Lung (tissue), 12 donors: ENCODE results near the gene LRRC8D. TPM values are rescaled to one million over a fixed set of nuclear protein-coding genes. Genes with fewer than 3 reads are reported as not detected.

Experiments used
- ATAC-seq: fragments of 200-7000 bp; cut with Tn5 transposase; one replicate; pipeline ENCODE4 v1.9.1; 2020; ENCODE audit warnings: moderate number of reproducible peaks; ENCODE audit not compliant: insufficient read depth, low FRiP score
- DNase-seq, 3 donors: peaks; one replicate each; pipeline ENCODE4 v3.0.0-alpha.2; 2013 to 2017
- H3K27ac ChIP-seq, 2 donors: one replicate each; pipeline ENCODE4 v1.5.1; 2013; ENCODE audit warnings: mild to moderate bottlenecking in 2 of 2, moderate library complexity in 2 of 2, control low read depth in 1 of 2, inconsistent platforms in 1 of 2, low read depth in 1 of 2, low read length in 1 of 2
- H3K27me3 ChIP-seq, 3 donors: one replicate each; pipeline ENCODE4 v1.5.1; 2013; ENCODE audit warnings: low read length in 2 of 3; ENCODE audit not compliant: control insufficient read depth in 3 of 3, insufficient read depth in 3 of 3
- H3K36me3 ChIP-seq, 4 donors: one replicate each; pipeline ENCODE4 v1.5.1; 2013; ENCODE audit warnings: low read length in 4 of 4, mild to moderate bottlenecking in 1 of 4, moderate library complexity in 1 of 4; ENCODE audit not compliant: control insufficient read depth in 4 of 4, insufficient read depth in 4 of 4
- H3K4me1 ChIP-seq, 5 donors: one replicate each; pipeline ENCODE4 v1.5.1; 2013; ENCODE audit warnings: low read length in 5 of 5, mild to moderate bottlenecking in 2 of 5, moderate library complexity in 1 of 5; ENCODE audit not compliant: control insufficient read depth in 5 of 5, insufficient read depth in 5 of 5
- H3K4me3 ChIP-seq: one replicate; pipeline ENCODE4 v1.5.1; 2013; ENCODE audit warnings: mild to moderate bottlenecking, control low read depth, moderate library complexity
- H3K9ac ChIP-seq, 2 donors: one replicate each; pipeline ENCODE4 v1.5.1; 2013; ENCODE audit warnings: low read length in 2 of 2, control low read depth in 1 of 2; ENCODE audit not compliant: insufficient read depth in 1 of 2
- H3K9me3 ChIP-seq, 4 donors: one replicate each; pipeline ENCODE4 v1.5.1; 2013; ENCODE audit warnings: low read length in 3 of 4, mild to moderate bottlenecking in 1 of 4, moderate library complexity in 1 of 4; ENCODE audit not compliant: control insufficient read depth in 4 of 4, insufficient read depth in 3 of 4
- WGBS, 2 donors: extraction: QIAGEN DNeasy Blood & Tissue Kit; methylation state at CpG; one replicate each; pipeline ENCODE4 v1.1.7; 2013; 5-methylcytosine and 5-hydroxymethylcytosine counted together
- polyA plus RNA-seq, 2 donors: library from polyadenylated mRNA; stranded (reverse); fragments of 200-250 nt; gene quantifications; one replicate each; pipeline ENCODE4 v1.2.1, GENCODE V29; 2013
- total RNA-seq, 2 donors: library from RNA; depleted of rRNA in 1 of 2; stranded (reverse); fragments of >200 nt in 1 of 2; gene quantifications; one replicate each; pipeline ENCODE4 v1.2.1, GENCODE V29; 2014 to 2021
- TF ChIP-seq, protein P1 (sequence below): IDR thresholded peaks from 2 replicates; pipeline ENCODE4 v1.5.1; 2012; ENCODE audit warnings: mild to moderate bottlenecking; ENCODE audit errors: control extremely low read depth, extremely low read depth
- donor health status: control.
- donor health status: control.
- donor health status: Bipolar disorder and iron deficiency.
- donor health status: healthy.
- donor health status: DM: yes; HTN: yes; CAD: no.

The LRRC8D gene
- total and polyA plus RNA-seq, 4 donors: 5.1 to 24.2 (median 11.3) TPM

GRCh38 chr1:89918127-89918793, 97.4 kb downstream of the LRRC8D start:
- Histone ChIP-seq H3K36me3 (peaks cover 0 to 2% (median 0%) of the 10 kb centered on the region in 4 donors), H3K9ac (no peak overlapping the region), H3K4me1 (peaks cover 0 to 15% (median 0%) of the 10 kb centered on the region in 5 donors), H3K27me3 (no peaks in the 10 kb centered on the region), H3K9me3 (no peaks in the 10 kb centered on the region), H3K4me3 (no peak overlapping the region), H3K27ac (no peak overlapping the region)
- no peak for ATAC-seq
- WGBS, 2 donors: 94 to 100% methylated on average over 2 of the region's 2 CpGs
- no peak for DNase-seq
- TF ChIP-seq, protein P1, sequence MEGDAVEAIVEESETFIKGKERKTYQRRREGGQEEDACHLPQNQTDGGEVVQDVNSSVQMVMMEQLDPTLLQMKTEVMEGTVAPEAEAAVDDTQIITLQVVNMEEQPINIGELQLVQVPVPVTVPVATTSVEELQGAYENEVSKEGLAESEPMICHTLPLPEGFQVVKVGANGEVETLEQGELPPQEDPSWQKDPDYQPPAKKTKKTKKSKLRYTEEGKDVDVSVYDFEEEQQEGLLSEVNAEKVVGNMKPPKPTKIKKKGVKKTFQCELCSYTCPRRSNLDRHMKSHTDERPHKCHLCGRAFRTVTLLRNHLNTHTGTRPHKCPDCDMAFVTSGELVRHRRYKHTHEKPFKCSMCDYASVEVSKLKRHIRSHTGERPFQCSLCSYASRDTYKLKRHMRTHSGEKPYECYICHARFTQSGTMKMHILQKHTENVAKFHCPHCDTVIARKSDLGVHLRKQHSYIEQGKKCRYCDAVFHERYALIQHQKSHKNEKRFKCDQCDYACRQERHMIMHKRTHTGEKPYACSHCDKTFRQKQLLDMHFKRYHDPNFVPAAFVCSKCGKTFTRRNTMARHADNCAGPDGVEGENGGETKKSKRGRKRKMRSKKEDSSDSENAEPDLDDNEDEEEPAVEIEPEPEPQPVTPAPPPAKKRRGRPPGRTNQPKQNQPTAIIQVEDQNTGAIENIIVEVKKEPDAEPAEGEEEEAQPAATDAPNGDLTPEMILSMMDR: no peak

DNA sequence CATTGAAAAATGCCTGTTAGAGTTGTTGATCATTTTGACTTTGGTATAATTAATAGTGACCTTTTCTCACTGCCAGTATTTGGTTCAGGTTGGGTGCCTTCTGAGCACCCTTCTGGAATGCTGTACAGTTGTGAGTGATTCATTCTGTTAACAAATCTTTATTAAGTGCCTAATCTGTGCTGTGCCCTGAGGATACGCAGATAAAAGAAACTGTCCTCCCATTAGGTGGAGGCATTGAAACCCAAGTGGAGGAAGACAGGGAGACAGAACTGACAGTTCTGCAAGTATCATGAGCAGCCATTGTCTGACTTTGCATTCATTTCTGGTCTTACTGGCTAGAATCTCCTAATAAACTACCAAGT, 97.9 kb downstream of the LRRC8D start:
- 86 to 96% methylated on average over 1 of the region's 1 CpG for WGBS, 2 donors
- no peak overlapping the region for H3K4me3 ChIP-seq
- H3K27me3 ChIP-seq: no peaks in the 10 kb centered on the region
- peaks cover 0 to 2% (median 0%) of the 10 kb centered on the region in 4 donors for H3K9me3 ChIP-seq
- TF ChIP-seq, protein P1: no peak
- H3K27ac ChIP-seq: no peak overlapping the region
- peaks cover 0 to 15% (median 0%) of the 10 kb centered on the region in 5 donors for H3K4me1 ChIP-seq
- H3K9ac ChIP-seq: no peak overlapping the region
- H3K36me3 ChIP-seq: peaks cover 0 to 2% (median 0%) of the 10 kb centered on the region in 4 donors
- DNase-seq (no peak), ATAC-seq (no peak)

- Histone ChIP-seq H3K4me3 (no peak overlapping the region), H3K27ac (peak overlapping the region in 1 of 2 donors; percentile 12), H3K9ac (no peak overlapping the region), H3K4me1 (peaks cover 0 to 15% (median 0%) of the 10 kb centered on the region in 5 donors), H3K27me3 (no peaks in the 10 kb centered on the region), H3K36me3 (no peaks in the 10 kb centered on the region), H3K9me3 (peaks cover 0 to 2% (median 0%) of the 10 kb centered on the region in 4 donors)
- TF ChIP-seq, protein P1: no peak
- no peak for DNase-seq
- no peak for ATAC-seq
Observed at GRCh38 chr1:89919174-89919573, 98.3 kb downstream of the LRRC8D start.

GRCh38 chr1:89922911-89923310, 102.1 kb downstream of the LRRC8D start:
- H3K9me3 ChIP-seq: peaks cover 0 to 5% (median 0%) of the 10 kb centered on the region in 4 donors
- H3K27ac ChIP-seq: no peak overlapping the region
- ATAC-seq (no peak), DNase-seq (no peak)
- WGBS, 2 donors: 89 to 96% methylated on average over 2 of the region's 2 CpGs
- H3K27me3 ChIP-seq: no peaks in the 10 kb centered on the region
- H3K36me3 ChIP-seq: no peaks in the 10 kb centered on the region
- TF ChIP-seq, protein P1: no peak
- no peak overlapping the region for H3K4me3 ChIP-seq
- no peak overlapping the region for H3K9ac ChIP-seq
- peaks cover 0 to 17% (median 0%) of the 10 kb centered on the region in 5 donors for H3K4me1 ChIP-seq
